Left lung (tissue), 10 donors: ENCODE results near the gene PYROXD2. TPM values are rescaled to one million over a fixed set of nuclear protein-coding genes. Genes with fewer than 3 reads are reported as not detected.
A peak's percentile ranks its signal among the peaks of the same experiment; 100 is the strongest.
"Not testable (repeated sequence)": the region's sequence is repeated elsewhere in the genome, so short reads cannot be mapped to it uniquely, and the experiment has no call there.

Experiments
- ATAC-seq: fragments of 200-7000 bp; cut with Tn5 transposase; one replicate; pipeline ENCODE4 v1.9.1; 2020; ENCODE audit warnings: moderate library complexity
- DNase-seq, 4 donors: peaks; one replicate each; pipeline ENCODE4 v3.0.0-alpha.2; 2013 to 2020
- H3K27ac ChIP-seq, 2 donors: fragments of 200-600 bp; sonication (generic) in 1 of 2; one replicate each; pipeline versions ENCODE4 v1.5.0 to v1.8.0; 2020 to 2021
- H3K27me3 ChIP-seq, 2 donors: fragments of 200-600 bp; sonication (generic) in 1 of 2; one replicate each; pipeline versions ENCODE4 v1.5.0 to v1.8.0; 2020 to 2021
- H3K36me3 ChIP-seq, 2 donors: fragments of 200-600 bp; sonication (generic) in 1 of 2; one replicate each; pipeline versions ENCODE4 v1.5.0 to v1.8.0; 2020 to 2021
- H3K4me1 ChIP-seq, 2 donors: fragments of 200-600 bp; one replicate each; pipeline ENCODE4 v1.8.0; 2021
- H3K4me3 ChIP-seq, 2 donors: fragments of 200-600 bp; sonication (generic) in 1 of 2; one replicate each; pipeline versions ENCODE4 v1.5.0 to v1.8.0; 2020 to 2021; ENCODE audit warnings: mild to moderate bottlenecking in 1 of 2
- H3K9me3 ChIP-seq, 2 donors: fragments of 200-600 bp; sonication (generic) in 1 of 2; one replicate each; pipeline versions ENCODE4 v1.5.0 to v1.8.0; 2020 to 2021
- CTCF ChIP-seq, 2 donors: fragments of 200-600 bp; sonication (generic) in 1 of 2; IDR thresholded peaks; one replicate each; pipeline versions ENCODE4 v1.5.0 to v1.8.0; 2021; ENCODE audit warnings: antibody characterized with exemption in 2 of 2
- intact Hi-C, 2 donors: fragments of 100-400 bp; cut with DNase I; formaldehyde crosslinking; loops; one replicate each; pipeline versions ENCODE4 v1.11.2 to v1.14.2; 2022
- polyA plus RNA-seq, 6 donors: library from polyadenylated mRNA; unstranded; fragments of 120-200 nt; gene quantifications; one replicate each; pipeline ENCODE4 v1.2.1, GENCODE V29; 2013; ENCODE audit not compliant: insufficient read length in 6 of 6
- total RNA-seq, 2 donors: library from RNA; stranded (reverse); fragmentation: NEBNext Ultra II Directional; extraction: Animal tissue kit (Norgen Biotek cat#: 25700); gene quantifications; one replicate each; pipeline ENCODE4 v1.2.1, GENCODE V29; 2021
- donor health status: DM: no; HTN: yes; CAD: no.
- donor health status: DM: no; HTN: no; CAD: no.

The PYROXD2 gene
- total and polyA plus RNA-seq, 8 donors, result 8.2 to 48.2 (median 38.3) TPM

DNA sequence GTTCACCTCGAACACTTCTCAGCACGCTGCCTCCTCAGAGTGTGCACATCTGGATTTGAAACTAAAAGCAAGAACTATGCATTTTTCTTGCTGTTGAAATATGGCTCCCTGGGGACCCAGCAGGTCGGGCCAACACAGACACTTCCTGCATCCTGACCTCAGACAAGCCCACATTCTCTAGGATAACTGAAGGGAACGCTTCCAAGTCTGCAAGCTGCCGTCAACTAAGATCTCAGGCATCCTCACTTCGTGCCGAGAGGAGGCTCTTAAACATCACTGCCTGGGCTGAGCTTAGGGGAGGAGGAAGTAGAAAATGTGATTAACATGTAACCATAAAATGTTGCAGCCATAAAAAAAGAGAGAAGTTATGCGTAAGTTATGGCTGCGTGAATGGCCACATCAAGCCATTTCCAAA is 65.5 kb downstream of the PYROXD2 start:
- peak; percentile 59 for ATAC-seq
- no peak overlapping the region for H3K27ac ChIP-seq

GRCh38 chr10:98346847-98347246 is 68.1 kb downstream of the PYROXD2 start:
- DNase-seq (no peak), ATAC-seq (no peak)
- Histone ChIP-seq H3K27me3 (peaks cover 0 to 2% of the 10 kb centered on the region in 2 donors), H3K27ac (no peak overlapping the region), H3K9me3 (peaks cover 0 to 10% of the 10 kb centered on the region in 2 donors), H3K4me3 (no peak overlapping the region), H3K4me1 (peaks cover 0 to 3% of the 10 kb centered on the region in 2 donors), H3K36me3 (no peaks in the 10 kb centered on the region)
- TF ChIP-seq CTCF (IDR thresholded peaks at IDR 0.05), result no peak
- intact Hi-C loops, result no loop called here

More for the DNA sequence above, 65.5 kb downstream of the PYROXD2 start:
- intact Hi-C loops, result no loop called here
- no peak for TF ChIP-seq CTCF (IDR thresholded peaks at IDR 0.05)
- peaks cover 0 to 3% of the 10 kb centered on the region in 2 donors for H3K4me1 ChIP-seq
- H3K27me3 ChIP-seq, result peaks cover 0 to 9% of the 10 kb centered on the region in 2 donors
- H3K9me3 ChIP-seq, result peaks cover 0 to 10% of the 10 kb centered on the region in 2 donors
- H3K36me3 ChIP-seq, result no peaks in the 10 kb centered on the region
- peak in 2 of 4 donors; percentile 41 for DNase-seq
- no peak overlapping the region for H3K4me3 ChIP-seq

- Histone ChIP-seq H3K9me3 (peaks cover 0 to 10% of the 10 kb centered on the region in 2 donors), H3K27ac (no peak overlapping the region), H3K4me3 (no peak overlapping the region), H3K4me1 (no peaks in the 10 kb centered on the region), H3K27me3 (no peaks in the 10 kb centered on the region), H3K36me3 (no peaks in the 10 kb centered on the region)
- ATAC-seq (peak; percentile 59), DNase-seq (peak in 3 of 4 donors; percentile 64 to 88 (median 70))
- TF ChIP-seq CTCF (IDR thresholded peaks at IDR 0.05), result no peak
- intact Hi-C loops, result no loop called here
Observed at GRCh38 chr10:98344589-98345038, 70.4 kb downstream of the PYROXD2 start.

DNA sequence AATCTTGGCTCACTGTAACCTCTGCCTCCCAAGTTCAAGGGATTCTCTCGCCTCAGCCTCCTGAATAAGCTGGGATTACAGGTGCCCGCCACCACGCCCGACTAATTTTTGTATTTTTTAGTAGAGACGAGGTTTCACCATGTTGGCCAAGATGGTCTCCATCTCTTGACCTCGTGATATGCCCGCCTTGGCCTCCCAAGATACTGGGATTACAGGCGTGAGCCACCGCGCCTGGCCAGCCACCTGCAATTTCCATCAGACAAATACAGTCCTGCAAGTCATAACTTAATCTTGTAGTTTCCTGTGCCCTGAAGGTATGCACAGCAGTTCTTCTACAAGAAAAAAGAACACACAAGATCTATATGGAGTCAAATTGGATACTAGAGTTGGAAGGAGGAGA is 73.3 kb downstream of the PYROXD2 start:
- DNase-seq, H3K27ac ChIP-seq, H3K27me3 ChIP-seq, ATAC-seq, H3K4me1 ChIP-seq, H3K36me3 ChIP-seq, H3K9me3 ChIP-seq, intact Hi-C loops, H3K4me3 ChIP-seq: not testable (repeated sequence)

GRCh38 chr10:98340940-98341310 is 74.1 kb downstream of the PYROXD2 start:
- DNase-seq (no peak), ATAC-seq (no peak)
- Histone ChIP-seq H3K4me1 (no peaks in the 10 kb centered on the region), H3K4me3 (no peak overlapping the region), H3K27ac (no peak overlapping the region), H3K27me3 (no peaks in the 10 kb centered on the region), H3K9me3 (no peaks in the 10 kb centered on the region), H3K36me3 (no peaks in the 10 kb centered on the region)
- intact Hi-C loops, result no loop called here
- TF ChIP-seq CTCF (IDR thresholded peaks at IDR 0.05), result no peak
